T-helper 2 cell treated with Interferon-gamma antibody and Interleukin-4, amounts not matched to agents 100 ng/mL and 5 ng/mL, for 36 hours (primary cell): ENCODE data around the gene MXD4. TPM values are rescaled to one million over a fixed set of nuclear protein-coding genes. Genes with fewer than 3 reads are reported as not detected.

ENCODE experiments used
- intact Hi-C: fragments of 100-400 bp; cut with micrococcal nuclease; formaldehyde crosslinking; loops from one replicate; pipeline ENCODE4 v1.15.1; 2023
- total RNA-seq: library from RNA; stranded (reverse); gene quantifications from 2 replicates; pipeline ENCODE4 v1.2.3, GENCODE V29; 2022

Gene MXD4
- total RNA-seq, 1 donor from 2014 or later = 15.8 TPM

GRCh38 chr4:2292646-2293108 is 30.8 kb upstream of the MXD4 start:
- intact Hi-C loops = no loop called here

GRCh38 chr4:2291705-2292645 is 30.1 kb upstream of the MXD4 start:
- intact Hi-C loops = loop anchor here (1.0 kb wide), 1 partner anchor 10 kb away; no protein-coding TSS in a partner anchor

- intact Hi-C loops = loop anchor here (1.0 kb wide), 1 partner anchor 9 kb away; no protein-coding TSS in a partner anchor
Measured at GRCh38 chr4:2290974-2291704, 29.2 kb upstream of the MXD4 start.

- intact Hi-C loops = no loop called here
Measured at GRCh38 chr4:2290488-2290887, 28.6 kb upstream of the MXD4 start.

- intact Hi-C loops = no loop called here
Measured at GRCh38 chr4:2289955-2290333, 28.0 kb upstream of the MXD4 start.

- intact Hi-C loops = no loop called here
Measured at GRCh38 chr4:2289311-2289954, 27.5 kb upstream of the MXD4 start.

GRCh38 chr4:2288051-2288541 is 26.2 kb upstream of the MXD4 start:
- intact Hi-C loops = no loop called here

- intact Hi-C loops = no loop called here
Measured at GRCh38 chr4:2287594-2287915, 25.6 kb upstream of the MXD4 start.

- intact Hi-C loops = no loop called here
Measured at GRCh38 chr4:2286904-2287593, 25.1 kb upstream of the MXD4 start.

- intact Hi-C loops = no loop called here
Measured at GRCh38 chr4:2285613-2286381, 23.9 kb upstream of the MXD4 start.

GRCh38 chr4:2284934-2285612 is 23.2 kb upstream of the MXD4 start:
- intact Hi-C loops = loop anchor here (5.0 kb wide), 1 partner anchor 182 kb away; the partner anchor contains the start of gene RNF4

GRCh38 chr4:2284161-2284933 is 22.4 kb upstream of the MXD4 start:
- intact Hi-C loops = loop anchor here (5.0 kb wide), 1 partner anchor 183 kb away; the partner anchor contains the start of gene RNF4

GRCh38 chr4:2283199-2283711 is 21.3 kb upstream of the MXD4 start:
- intact Hi-C loops = loop anchor here (2.0 to 5.0 kb wide), 2 partner anchors 130 to 184 kb away; partner anchors contain the start of gene RNF4

- intact Hi-C loops = loop anchor here (1.0 to 5.0 kb wide), 5 partner anchors 10 to 186 kb away; partner anchors contain the start of genes MXD4 and RNF4
Measured at GRCh38 chr4:2281575-2282343, 19.9 kb upstream of the MXD4 start.

GRCh38 chr4:2280531-2281300 is 18.8 kb upstream of the MXD4 start:
- intact Hi-C loops = loop anchor here (5.0 kb wide), 1 partner anchor 187 kb away; the partner anchor contains the start of gene RNF4

- intact Hi-C loops = no loop called here
Measured at GRCh38 chr4:2277956-2278355, 16.0 kb upstream of the MXD4 start.
